Naive thymus-derived CD4-positive, alpha-beta T cell (primary cell): ENCODE measurements around the gene GTPBP3. TPM values are rescaled to one million over a fixed set of nuclear protein-coding genes. Genes with fewer than 3 reads are reported as not detected.

Experiments used
- ATAC-seq: fragments of 150-1000 bp; cut with Tn5 transposase; 2 replicates; pipeline ENCODE4 v1.10.0; 2021; ENCODE audit warnings: mild to moderate bottlenecking, moderate library complexity
- CTCF ChIA-PET: fragments of 350-600 bp; sonication (Branson Sonifier 250); formaldehyde crosslinking; loops from one replicate; lab custom pipeline; 2021; ENCODE audit warnings: antibody characterized with exemption; lab: Charles Lee
- POLR2A ChIA-PET: fragments of 350-600 bp; sonication (Branson Sonifier 250); formaldehyde crosslinking; loops from one replicate; lab custom pipeline; 2021; ENCODE audit warnings: antibody characterized with exemption, inconsistent platforms; lab: Charles Lee
- DNase-seq, 9 donors: peaks; one replicate each; pipeline versions ENCODE4 v3.0.0 to v3.0.0-alpha.2; 2020 to 2022; ENCODE audit warnings: mixed read lengths in 1 of 9
- H3K27ac ChIP-seq: one replicate; pipeline ENCODE4 v1.7.0; 2013; ENCODE audit warnings: mild to moderate bottlenecking, low read depth, low read length, moderate library complexity
- H3K27me3 ChIP-seq, 2 donors: one replicate each; pipeline ENCODE4 v1.7.0; 2013; ENCODE audit warnings: low read length in 2 of 2, mild to moderate bottlenecking in 2 of 2, moderate library complexity in 2 of 2; ENCODE audit not compliant: control insufficient read depth in 2 of 2, insufficient read depth in 2 of 2
- H3K36me3 ChIP-seq, 3 experiments: 1 replicate in 2 of 3; 2 replicates in 1 of 3; pipeline ENCODE4 v1.7.0; 2013; ENCODE audit warnings: low read length in 3 of 3, mild to moderate bottlenecking in 3 of 3, moderate library complexity in 1 of 3; ENCODE audit not compliant: insufficient read depth in 3 of 3, control insufficient read depth in 2 of 3
- H3K4me1 ChIP-seq, 2 donors: one replicate each; pipeline ENCODE4 v1.7.0; 2013; ENCODE audit warnings: low read length in 2 of 2, mild to moderate bottlenecking in 2 of 2, moderate library complexity in 1 of 2; ENCODE audit not compliant: control insufficient read depth in 2 of 2, insufficient read depth in 2 of 2
- H3K4me3 ChIP-seq: 2 replicates; pipeline ENCODE4 v1.7.0; 2013; ENCODE audit warnings: mild to moderate bottlenecking, low read length
- H3K9me3 ChIP-seq, 3 experiments: 1 replicate in 2 of 3; 2 replicates in 1 of 3; pipeline ENCODE4 v1.7.0; 2013; ENCODE audit warnings: low read length in 3 of 3; ENCODE audit not compliant: control insufficient read depth in 2 of 3
- H3K27ac Mint-ChIP-seq, 9 donors: one replicate each; pipeline ENCODE4 v1.8.0; 2020 to 2022; ENCODE audit warnings: mixed read lengths in 9 of 9, mild to moderate bottlenecking in 8 of 9, moderate library complexity in 5 of 9, inconsistent platforms in 2 of 9
- H3K27me3 Mint-ChIP-seq, 5 donors: one replicate each; pipeline ENCODE4 v1.8.0; 2021 to 2022; ENCODE audit warnings: mixed read lengths in 5 of 5, mild to moderate bottlenecking in 1 of 5
- H3K36me3 Mint-ChIP-seq, 5 donors: one replicate each; pipeline ENCODE4 v1.8.0; 2020 to 2022; ENCODE audit warnings: mixed read lengths in 5 of 5, mild to moderate bottlenecking in 3 of 5, inconsistent platforms in 1 of 5
- H3K4me1 Mint-ChIP-seq, 7 donors: one replicate each; pipeline ENCODE4 v1.8.0; 2020 to 2022; ENCODE audit warnings: mixed read lengths in 7 of 7, mild to moderate bottlenecking in 3 of 7, inconsistent platforms in 1 of 7
- H3K4me3 Mint-ChIP-seq, 10 donors: one replicate each; pipeline ENCODE4 v1.8.0; 2020 to 2022; ENCODE audit warnings: mild to moderate bottlenecking in 10 of 10, mixed read lengths in 10 of 10, moderate library complexity in 6 of 10, inconsistent platforms in 2 of 10
- H3K9me3 Mint-ChIP-seq, 11 donors: one replicate each; pipeline ENCODE4 v1.8.0; 2020 to 2022; ENCODE audit warnings: mixed read lengths in 11 of 11, mild to moderate bottlenecking in 4 of 11, inconsistent platforms in 1 of 11, moderate library complexity in 1 of 11
- intact Hi-C, 2 donors: fragments of 100-400 bp; cut with micrococcal nuclease; formaldehyde crosslinking; loops; one replicate each; pipeline ENCODE4 v1.15.1; 2023
- polyA plus RNA-seq, 2 donors: library from polyadenylated mRNA; unstranded; fragments of 300-500 nt; fragmentation: Illumina TruSeq; gene quantifications; one replicate each; pipeline ENCODE4 v1.2.3, GENCODE V29; 2021
- total RNA-seq, 6 experiments: library from RNA in 5 of 6; stranded (reverse) in 5 of 6; gene quantifications; 1 replicate in 5 of 6; 2 replicates in 1 of 6; pipeline ENCODE4 v1.2.3 and lab custom pipeline; 2021 to 2026

GTPBP3 gene
- total and polyA plus RNA-seq, 7 experiments from 2014 or later = 5.1 to 59.8 (median 36.8) TPM

DNA sequence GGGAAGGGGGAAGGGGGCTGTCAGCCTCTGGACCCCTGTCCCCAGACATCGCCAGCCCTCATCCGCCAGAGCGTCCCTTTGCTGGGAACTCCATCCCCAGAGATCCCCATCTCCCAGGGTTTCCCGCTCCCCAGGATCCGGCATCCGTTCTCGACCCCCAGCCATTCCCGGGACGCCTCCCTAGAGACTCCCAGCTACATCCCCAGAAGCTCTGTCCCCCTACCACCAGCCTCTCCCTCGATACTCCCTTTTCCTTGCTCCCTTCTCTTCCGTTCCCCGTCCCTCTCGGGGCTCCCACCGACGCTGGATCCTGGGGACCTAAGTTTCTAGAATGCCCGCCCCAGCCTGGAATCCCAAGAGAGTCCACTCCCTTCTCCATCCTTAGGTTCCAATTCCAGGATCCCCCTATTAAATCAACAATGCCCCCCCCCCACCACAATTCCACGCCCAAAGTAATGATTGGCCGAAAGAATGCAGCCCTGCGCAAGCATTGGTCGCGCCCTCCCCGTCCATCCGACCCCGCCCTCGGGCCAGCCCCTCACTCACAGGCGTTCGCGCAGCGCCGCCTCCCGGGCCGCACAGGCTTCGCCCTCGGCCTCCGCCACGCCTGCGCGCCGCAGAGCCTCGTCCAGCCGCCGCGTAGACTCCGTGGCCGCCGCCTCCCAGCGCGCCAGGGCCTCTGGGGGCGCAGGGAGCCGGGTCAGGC, 53.5 kb downstream of the GTPBP3 start:
- H3K4me1 Mint-ChIP-seq = peaks cover 6 to 30% (median 20%) of the 10 kb centered on the region in 7 donors
- ATAC-seq (peak; percentile 100), DNase-seq (peak; percentile 77 to 93 (median 85))
- H3K4me3 Mint-ChIP-seq = peak overlapping the region; percentile 85 to 98 (median 92)
- peaks cover 15 to 18% of the 10 kb centered on the region in 2 donors for H3K4me1 ChIP-seq
- peaks cover 0 to 9% (median 0%) of the 10 kb centered on the region in 5 donors for H3K36me3 Mint-ChIP-seq
- intact Hi-C loops = loop anchor here (1.0 to 2.0 kb wide), 11 partner anchors 9 to 316 kb away; partner anchors contain the start of genes BABAM1 (in 1 of the 2), BST2 (in 1 of the 2), GTPBP3 (in 1 of the 2) and HAUS8 (in 1 of the 2)
- H3K27ac ChIP-seq = peak overlapping the region; percentile 2
- peak overlapping the region; percentile 84 for H3K4me3 ChIP-seq
- POLR2A ChIA-PET = interaction anchor here (0.6 to 1.2 kb wide), 5 partner anchors 13 to 362 kb away, joined by 3 to 4 read pairs (median 3); partner anchors contain the start of genes GTPBP3 and USE1
- CTCF ChIA-PET = interaction anchor here (0.5 to 1.6 kb wide), 2 partner anchors 10 to 60 kb away, joined by 3 to 5 read pairs; no protein-coding TSS in a partner anchor
- H3K9me3 Mint-ChIP-seq = peaks cover 0 to 3% (median 0%) of the 10 kb centered on the region in 11 donors
- H3K36me3 ChIP-seq = no peaks in the 10 kb centered on the region
- no peaks in the 10 kb centered on the region for H3K27me3 ChIP-seq
- no peaks in the 10 kb centered on the region for H3K9me3 ChIP-seq
- H3K27ac Mint-ChIP-seq = peak overlapping the region in 5 of 9 donors; percentile 28 to 92 (median 61)
- H3K27me3 Mint-ChIP-seq = peaks cover 0 to 28% (median 0%) of the 10 kb centered on the region in 5 donors

DNA sequence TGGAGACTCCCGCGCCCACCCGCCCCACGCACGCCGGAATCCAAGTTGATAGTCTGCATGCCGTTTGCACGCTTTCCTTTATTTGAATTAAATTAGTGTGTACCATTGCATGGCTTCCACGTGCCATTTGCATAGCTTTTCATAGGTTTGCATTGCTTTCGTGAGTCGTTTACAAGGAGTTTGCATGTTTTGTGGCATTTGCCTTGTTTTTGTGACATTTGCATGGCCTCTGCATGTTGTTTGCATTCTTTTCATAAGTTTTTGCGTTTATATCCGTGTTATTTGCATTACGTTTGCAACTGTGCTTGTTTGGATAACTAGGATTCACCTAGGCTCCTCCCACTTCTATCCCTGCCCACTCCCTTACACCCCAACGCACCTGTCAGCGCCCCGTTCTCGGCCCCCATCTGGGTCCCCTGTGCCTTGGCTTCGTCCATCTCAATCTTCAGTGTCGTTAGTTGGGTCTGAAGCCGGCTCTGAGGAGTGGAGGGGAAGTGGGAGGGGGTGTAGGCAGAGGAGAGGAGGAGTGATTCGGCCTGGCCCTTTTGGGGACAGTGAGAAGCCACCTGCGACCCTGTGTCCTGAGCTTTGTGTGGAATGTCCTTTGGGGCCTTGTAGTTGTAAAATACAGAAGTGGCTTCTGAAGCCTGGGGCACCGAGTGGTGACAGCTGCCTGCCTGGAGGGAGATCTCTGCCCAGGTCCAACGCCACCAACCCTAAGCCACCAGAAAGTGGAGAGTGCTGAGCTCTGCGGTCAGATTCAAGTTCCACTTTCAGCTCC, 54.2 kb downstream of the GTPBP3 start:
- intact Hi-C loops = loop anchor here (1.0 to 2.0 kb wide), 11 partner anchors 9 to 317 kb away; partner anchors contain the start of genes BABAM1 (in 1 of the 2), BST2 (in 1 of the 2), GTPBP3 (in 1 of the 2) and HAUS8 (in 1 of the 2)
- H3K36me3 Mint-ChIP-seq = peaks cover 0 to 9% (median 0%) of the 10 kb centered on the region in 5 donors
- peaks cover 15 to 18% of the 10 kb centered on the region in 2 donors for H3K4me1 ChIP-seq
- peak overlapping the region; percentile 84 for H3K4me3 ChIP-seq
- H3K9me3 ChIP-seq = no peaks in the 10 kb centered on the region
- ATAC-seq (no peak), DNase-seq (no peak)
- H3K27ac ChIP-seq = no peak overlapping the region
- peak overlapping the region in 5 of 9 donors; percentile 15 to 74 (median 43) for H3K27ac Mint-ChIP-seq
- H3K36me3 ChIP-seq = no peaks in the 10 kb centered on the region
- peak overlapping the region; percentile 72 to 98 (median 92) for H3K4me3 Mint-ChIP-seq
- peaks cover 0 to 3% (median 0%) of the 10 kb centered on the region in 11 donors for H3K9me3 Mint-ChIP-seq
- POLR2A ChIA-PET = interaction anchor here (0.7 to 1.2 kb wide), 7 partner anchors 12 to 363 kb away, joined by 3 to 4 read pairs (median 3); partner anchors contain the start of gene USE1
- no peaks in the 10 kb centered on the region for H3K27me3 ChIP-seq
- CTCF ChIA-PET = interaction anchor here (0.7 to 1.3 kb wide), 7 partner anchors 28 to 208 kb away, joined by 3 to 5 read pairs (median 4); no protein-coding TSS in a partner anchor
- peaks cover 0 to 28% (median 0%) of the 10 kb centered on the region in 5 donors for H3K27me3 Mint-ChIP-seq
- peaks cover 6 to 27% (median 20%) of the 10 kb centered on the region in 7 donors for H3K4me1 Mint-ChIP-seq

Other genes starting within 250 kb of the GTPBP3 start
- gene USE1, start 122.2 kb upstream of the GTPBP3 start, total RNA-seq = 10 to 100 TPM; 24.7 to 51.1 (median 30.5) TPM
- 10 to 100 TPM; 63.1 to 68.3 TPM for gene USE1, start 122.2 kb upstream of the GTPBP3 start, polyA plus RNA-seq
- 10 to 100 TPM; 21.8 to 32.8 (median 29.8) TPM for gene OCEL1, start 111.3 kb upstream of the GTPBP3 start, total RNA-seq
- 10 to 100 TPM; 37.7 to 41.1 TPM for gene OCEL1, start 111.3 kb upstream of the GTPBP3 start, polyA plus RNA-seq
- 1 to 10 TPM; 2.2 to 7.8 (median 7.0) TPM for gene NR2F6, start 91.6 kb upstream of the GTPBP3 start, total RNA-seq
- 1 to 10 TPM; 1.4 to 1.8 TPM for gene NR2F6, start 91.6 kb upstream of the GTPBP3 start, polyA plus RNA-seq
- gene USHBP1, start 72.8 kb upstream of the GTPBP3 start, total RNA-seq = 1 to 10 TPM in 1 of 5 experiments, under 1 TPM in 4; 0.22 to 1.2 (median 0.36) TPM
- gene USHBP1, start 72.8 kb upstream of the GTPBP3 start, polyA plus RNA-seq = under 1 TPM in 1 of 2 donors, not detected in 1; 0.61 TPM
- gene BABAM1, start 70.1 kb upstream of the GTPBP3 start, total RNA-seq = 100 to 1,000 TPM in 2 of 5 experiments, 10 to 100 TPM in 3; 72.4 to 111 (median 95.6) TPM
- 100 to 1,000 TPM in 1 of 2 donors, 10 to 100 TPM in 1; 94.9 to 110 TPM for gene BABAM1, start 70.1 kb upstream of the GTPBP3 start, polyA plus RNA-seq
- 1 to 10 TPM; 2.3 to 5.5 (median 3.4) TPM for gene ANKLE1, start 55.7 kb upstream of the GTPBP3 start, total RNA-seq
- gene ANKLE1, start 55.7 kb upstream of the GTPBP3 start, polyA plus RNA-seq = under 1 TPM in 1 of 2 donors, not detected in 1; 0.29 TPM
- gene ABHD8, start 34.1 kb upstream of the GTPBP3 start, total RNA-seq = 10 to 100 TPM in 2 of 5 experiments, 1 to 10 TPM in 3; 7.0 to 12.3 (median 9.5) TPM
- 10 to 100 TPM in 1 of 2 donors, 1 to 10 TPM in 1; 7.5 to 12.4 TPM for gene ABHD8, start 34.1 kb upstream of the GTPBP3 start, polyA plus RNA-seq
- 10 to 100 TPM; 37.0 to 76.0 (median 73.3) TPM for gene MRPL34, start 31.7 kb upstream of the GTPBP3 start, total RNA-seq
- gene MRPL34, start 31.7 kb upstream of the GTPBP3 start, polyA plus RNA-seq = 100 to 1,000 TPM; 203 to 217 TPM
- gene DDA1, start 28.0 kb upstream of the GTPBP3 start, total RNA-seq = 10 to 100 TPM; 31.6 to 41.9 (median 39.5) TPM
- gene DDA1, start 28.0 kb upstream of the GTPBP3 start, polyA plus RNA-seq = 10 to 100 TPM; 19.7 to 30.9 TPM
- gene ANO8, start 2.7 kb upstream of the GTPBP3 start, total RNA-seq = 10 to 100 TPM; 12.9 to 22.3 (median 16.9) TPM
- gene ANO8, start 2.7 kb upstream of the GTPBP3 start, polyA plus RNA-seq = under 1 TPM; 0.26 to 0.30 TPM
- gene PLVAP, start 39.8 kb downstream of the GTPBP3 start, total RNA-seq = under 1 TPM in 3 of 5 experiments, not detected in 2; 0.24 to 0.43 (median 0.42) TPM
- not detected for gene PLVAP, start 39.8 kb downstream of the GTPBP3 start, polyA plus RNA-seq
- gene CCDC194, start 56.6 kb downstream of the GTPBP3 start, total RNA-seq = 1 to 10 TPM in 4 of 5 experiments, under 1 TPM in 1; 0.47 to 4.8 (median 2.3) TPM
- gene CCDC194, start 56.6 kb downstream of the GTPBP3 start, polyA plus RNA-seq = not detected
- 100 to 1,000 TPM in 1 of 5 experiments, 10 to 100 TPM in 4; 29.9 to 221 (median 57.1) TPM for gene BST2, start 68.1 kb downstream of the GTPBP3 start, total RNA-seq
- gene BST2, start 68.1 kb downstream of the GTPBP3 start, polyA plus RNA-seq = 100 to 1,000 TPM; 105 to 115 TPM
- 10 to 100 TPM; 19.5 to 45.1 (median 33.3) TPM for gene MVB12A, start 82.5 kb downstream of the GTPBP3 start, total RNA-seq
- gene MVB12A, start 82.5 kb downstream of the GTPBP3 start, polyA plus RNA-seq = 10 to 100 TPM; 26.8 to 31.3 TPM
- not detected for gene TMEM221, start 111.1 kb downstream of the GTPBP3 start, total RNA-seq
- gene TMEM221, start 111.1 kb downstream of the GTPBP3 start, polyA plus RNA-seq = not detected
- gene NXNL1, start 123.4 kb downstream of the GTPBP3 start, total RNA-seq = not detected
- gene NXNL1, start 123.4 kb downstream of the GTPBP3 start, polyA plus RNA-seq = not detected
- 10 to 100 TPM in 4 of 5 experiments, 1 to 10 TPM in 1; 3.1 to 15.1 (median 11.0) TPM for gene SLC27A1, start 133.0 kb downstream of the GTPBP3 start, total RNA-seq
- gene SLC27A1, start 133.0 kb downstream of the GTPBP3 start, polyA plus RNA-seq = 1 to 10 TPM; 5.0 to 8.2 TPM
- gene PGLS, start 174.1 kb downstream of the GTPBP3 start, total RNA-seq = 10 to 100 TPM; 53.3 to 83.3 (median 74.1) TPM
- gene PGLS, start 174.1 kb downstream of the GTPBP3 start, polyA plus RNA-seq = 10 to 100 TPM; 67.0 to 77.1 TPM
- gene COLGALT1, start 218.1 kb downstream of the GTPBP3 start, total RNA-seq = 10 to 100 TPM; 50.1 to 70.6 (median 61.3) TPM
- 10 to 100 TPM; 13.2 to 23.8 TPM for gene COLGALT1, start 218.1 kb downstream of the GTPBP3 start, polyA plus RNA-seq